ENCODE data around the gene MYMX. TPM values are rescaled to one million over a fixed set of nuclear protein-coding genes. Genes with fewer than 3 reads are reported as not detected.

Gene MYMX
- total RNA-seq, 1 donor from 2014 or later = not detected

DNA sequence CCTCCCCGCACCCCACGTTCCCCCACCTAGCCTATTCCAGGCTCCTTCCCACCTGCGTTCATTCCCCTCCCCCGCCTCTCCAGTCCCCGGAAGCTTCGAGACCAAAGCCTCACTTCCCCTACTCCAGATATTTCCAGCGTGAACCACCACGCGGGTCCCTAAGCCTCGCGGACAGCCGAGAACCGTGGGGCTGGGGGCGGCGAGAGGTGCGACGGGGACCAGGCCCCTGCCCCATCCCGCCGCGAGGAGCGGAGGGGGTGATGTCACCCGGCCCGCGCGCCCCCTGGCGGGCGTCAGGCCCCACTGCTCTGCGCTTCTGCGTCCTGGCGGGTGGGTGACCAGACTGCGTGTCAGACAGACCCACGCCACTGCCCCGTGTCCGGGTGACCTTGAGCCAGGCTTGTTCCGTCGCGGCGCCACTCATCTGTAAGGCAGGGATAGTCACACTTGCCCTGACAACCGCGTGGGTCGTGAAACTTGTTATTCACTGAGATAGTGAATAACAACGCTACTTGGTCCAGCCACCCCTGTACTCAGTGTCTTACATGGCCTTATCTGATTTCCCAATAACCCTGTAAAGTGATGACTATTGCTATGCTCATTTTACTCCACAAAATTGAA lies 21.2 kb downstream of the MYMX start:
- TF ChIP-seq, protein P1, sequence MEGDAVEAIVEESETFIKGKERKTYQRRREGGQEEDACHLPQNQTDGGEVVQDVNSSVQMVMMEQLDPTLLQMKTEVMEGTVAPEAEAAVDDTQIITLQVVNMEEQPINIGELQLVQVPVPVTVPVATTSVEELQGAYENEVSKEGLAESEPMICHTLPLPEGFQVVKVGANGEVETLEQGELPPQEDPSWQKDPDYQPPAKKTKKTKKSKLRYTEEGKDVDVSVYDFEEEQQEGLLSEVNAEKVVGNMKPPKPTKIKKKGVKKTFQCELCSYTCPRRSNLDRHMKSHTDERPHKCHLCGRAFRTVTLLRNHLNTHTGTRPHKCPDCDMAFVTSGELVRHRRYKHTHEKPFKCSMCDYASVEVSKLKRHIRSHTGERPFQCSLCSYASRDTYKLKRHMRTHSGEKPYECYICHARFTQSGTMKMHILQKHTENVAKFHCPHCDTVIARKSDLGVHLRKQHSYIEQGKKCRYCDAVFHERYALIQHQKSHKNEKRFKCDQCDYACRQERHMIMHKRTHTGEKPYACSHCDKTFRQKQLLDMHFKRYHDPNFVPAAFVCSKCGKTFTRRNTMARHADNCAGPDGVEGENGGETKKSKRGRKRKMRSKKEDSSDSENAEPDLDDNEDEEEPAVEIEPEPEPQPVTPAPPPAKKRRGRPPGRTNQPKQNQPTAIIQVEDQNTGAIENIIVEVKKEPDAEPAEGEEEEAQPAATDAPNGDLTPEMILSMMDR (conservative IDR thresholded peaks at IDR 0.05) = peak; percentile 99
- Mint-ChIP-seq H3K9me3 (no peaks in the 10 kb centered on the region), H3K36me3 (ENCODE audit: low read depth) (no peaks in the 10 kb centered on the region), H3K27ac (ENCODE audit: unreplicated experiment) (peak overlapping the region; percentile 99), H3K4me3 (peak overlapping the region; percentile 79), H3K4me1 (peaks cover 36% of the 10 kb centered on the region), H3K27me3 (ENCODE audit: low read depth) (no peaks in the 10 kb centered on the region)
- peak; percentile 81 for DNase-seq (ENCODE audit: low read depth, low spot score)

DNA sequence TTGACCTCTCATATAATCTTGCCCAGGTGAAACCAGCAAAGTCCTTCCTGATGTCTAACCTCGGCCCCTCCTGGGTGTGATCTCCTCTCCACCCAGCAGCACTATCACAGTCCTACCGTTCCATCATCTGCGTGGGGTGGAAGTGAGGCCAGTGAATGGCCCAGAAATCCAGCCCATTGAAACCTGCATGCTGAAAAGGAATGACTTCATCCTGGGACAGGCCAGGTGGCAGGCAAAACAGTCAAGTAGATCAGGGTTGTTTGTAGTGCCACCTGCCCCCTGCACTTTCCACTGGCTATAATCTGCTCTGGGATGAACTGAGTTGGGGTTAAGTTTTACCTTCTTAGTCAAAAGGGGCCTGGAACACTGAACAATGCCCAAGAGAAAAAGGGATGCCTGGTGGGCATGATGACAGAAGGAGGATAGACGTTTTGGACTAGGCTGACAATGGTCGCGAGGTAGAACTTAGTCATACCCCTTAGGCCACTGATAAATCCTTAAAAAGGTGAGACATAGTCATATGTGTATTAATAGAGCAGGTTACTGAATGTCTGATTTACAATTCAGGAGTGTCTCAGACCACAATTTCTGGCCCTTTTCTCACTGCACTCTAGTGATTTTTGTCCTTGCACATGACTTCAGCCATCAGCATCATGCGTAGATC lies 22.1 kb downstream of the MYMX start:
- H3K36me3 Mint-ChIP-seq (ENCODE audit: low read depth) = no peaks in the 10 kb centered on the region
- no peak for DNase-seq (ENCODE audit: low read depth, low spot score)
- H3K4me3 Mint-ChIP-seq = peak overlapping the region; percentile 27
- H3K27me3 Mint-ChIP-seq (ENCODE audit: low read depth) = no peaks in the 10 kb centered on the region
- peaks cover 33% of the 10 kb centered on the region for H3K4me1 Mint-ChIP-seq
- TF ChIP-seq, protein P1 (conservative IDR thresholded peaks at IDR 0.05) = no peak
- H3K9me3 Mint-ChIP-seq = no peaks in the 10 kb centered on the region
- H3K27ac Mint-ChIP-seq (ENCODE audit: unreplicated experiment) = no peak overlapping the region

DNA sequence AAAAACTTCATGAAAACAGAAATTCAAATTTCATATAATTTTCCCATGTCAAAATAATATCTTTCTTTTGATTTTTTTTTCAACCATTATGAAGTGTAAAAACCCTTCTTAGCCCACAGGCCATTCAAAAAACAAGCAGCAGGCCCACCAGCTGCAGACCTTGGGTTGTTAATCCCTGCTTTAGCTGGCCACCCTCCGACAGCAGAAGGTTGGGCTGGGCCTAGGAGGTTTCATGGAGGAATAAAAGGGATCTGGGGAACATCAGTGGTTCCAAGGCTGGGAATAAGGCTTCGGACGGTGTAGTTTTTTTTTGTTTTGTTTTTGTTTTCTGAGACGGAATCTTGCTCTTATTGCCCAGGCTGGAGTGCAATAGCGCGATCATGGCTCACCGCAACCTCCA lies 26.6 kb downstream of the MYMX start:
- no peak overlapping the region for H3K27ac Mint-ChIP-seq (ENCODE audit: unreplicated experiment)
- H3K4me3 Mint-ChIP-seq = peak overlapping the region; percentile 76
- DNase-seq (ENCODE audit: low read depth, low spot score) = no peak
- H3K36me3 Mint-ChIP-seq (ENCODE audit: low read depth) = peaks cover 11% of the 10 kb centered on the region
- H3K27me3 Mint-ChIP-seq (ENCODE audit: low read depth) = peaks cover 14% of the 10 kb centered on the region
- no peaks in the 10 kb centered on the region for H3K9me3 Mint-ChIP-seq
- TF ChIP-seq, protein P1 (conservative IDR thresholded peaks at IDR 0.05) = no peak
- H3K4me1 Mint-ChIP-seq = peaks cover 26% of the 10 kb centered on the region

- Mint-ChIP-seq H3K4me1 (peaks cover 43% of the 10 kb centered on the region), H3K4me3 (peak overlapping the region; percentile 100), H3K27ac (ENCODE audit: unreplicated experiment) (peak overlapping the region; percentile 20), H3K36me3 (ENCODE audit: low read depth) (peaks cover 27% of the 10 kb centered on the region), H3K9me3 (no peaks in the 10 kb centered on the region), H3K27me3 (ENCODE audit: low read depth) (peaks cover 14% of the 10 kb centered on the region)
- DNase-seq (ENCODE audit: low read depth, low spot score) = no peak
- TF ChIP-seq, protein P1 (conservative IDR thresholded peaks at IDR 0.05) = no peak
Measured at GRCh38 chr6:44245391-44245911, 28.7 kb downstream of the MYMX start.

GRCh38 chr6:44245912-44246662 lies 29.4 kb downstream of the MYMX start:
- Mint-ChIP-seq H3K36me3 (ENCODE audit: low read depth) (peaks cover 29% of the 10 kb centered on the region), H3K9me3 (no peaks in the 10 kb centered on the region), H3K27ac (ENCODE audit: unreplicated experiment) (peak overlapping the region; percentile 99), H3K4me3 (peak overlapping the region; percentile 100), H3K4me1 (peaks cover 47% of the 10 kb centered on the region), H3K27me3 (ENCODE audit: low read depth) (peaks cover 14% of the 10 kb centered on the region)
- DNase-seq (ENCODE audit: low read depth, low spot score) = peak; percentile 91
- TF ChIP-seq, protein P1 (conservative IDR thresholded peaks at IDR 0.05) = no peak
